GM12878 (cell line): ENCODE data around the gene TNNT3. TPM values are rescaled to one million over a fixed set of nuclear protein-coding genes. Genes with fewer than 3 reads are reported as not detected.
A peak's percentile ranks its signal among the peaks of the same experiment; 100 is the strongest.

ENCODE experiments used
- BRCA1 ChIP-seq: IDR thresholded peaks from 2 replicates; pipeline ENCODE4 v1.6.1; 2011; ENCODE audit warnings: low read depth, low read length, improper control_type of control experiment
- CHD2 ChIP-seq: IDR thresholded peaks from 2 replicates; pipeline ENCODE4 v1.6.1; 2011; ENCODE audit warnings: low read depth, low read length, improper control_type of control experiment, borderline replicate concordance
- FOXM1 ChIP-seq: IDR thresholded peaks from 2 replicates; pipeline ENCODE4 v1.6.1; 2012; ENCODE audit warnings: low read depth, mild to moderate bottlenecking, inconsistent platforms, low read length, moderate library complexity
- JUND ChIP-seq: IDR thresholded peaks from 2 replicates; pipeline ENCODE4 v1.6.1; 2012; ENCODE audit warnings: low read depth, mild to moderate bottlenecking, low read length, improper control_type of control experiment, moderate library complexity
- MEF2B ChIP-seq: fragments of 450-650 bp; IDR thresholded peaks from 2 replicates; pipeline ENCODE4 v1.6.1; 2018; ENCODE audit warnings: mild to moderate bottlenecking, moderate library complexity; ENCODE audit not compliant: partially characterized antibody, poor library complexity, severe bottlenecking
- NBN ChIP-seq: fragments of 450-650 bp; IDR thresholded peaks from 2 replicates; pipeline ENCODE4 v1.6.1; 2016
- NFIC ChIP-seq: IDR thresholded peaks from 2 replicates; pipeline ENCODE4 v1.6.1; 2012; ENCODE audit warnings: low read depth, mild to moderate bottlenecking, inconsistent platforms, low read length, moderate library complexity
- POLR2A ChIP-seq: IDR thresholded peaks from 2 replicates; pipeline ENCODE4 v1.6.1; 2011; ENCODE audit warnings: low read depth, mild to moderate bottlenecking, low read length
- POU2F2 ChIP-seq: IDR thresholded peaks from 3 replicates; pipeline ENCODE4 v1.6.1; 2011; ENCODE audit warnings: low read depth, mild to moderate bottlenecking, low read length, borderline replicate concordance
- RAD21 ChIP-seq: IDR thresholded peaks from 2 replicates; pipeline ENCODE4 v1.6.1; 2011; ENCODE audit warnings: mild to moderate bottlenecking, low read depth, low read length, moderate library complexity; ENCODE audit not compliant: insufficient read depth
- RB1 ChIP-seq: fragments of 450-650 bp; formaldehyde crosslinking; IDR thresholded peaks from 2 replicates; pipeline ENCODE4 v1.6.1; 2017; ENCODE audit warnings: mild to moderate bottlenecking, borderline replicate concordance
- RBBP5 ChIP-seq: fragments of 200-600 bp; sonication (generic); conservative IDR thresholded peaks from 2 replicates; pipeline ENCODE4 v1.6.1; 2016
- SMAD1 ChIP-seq: fragments of 450-650 bp; IDR thresholded peaks from 2 replicates; pipeline ENCODE4 v1.6.1; 2018; ENCODE audit warnings: mild to moderate bottlenecking, low read depth; ENCODE audit not compliant: partially characterized antibody
- SMC3 ChIP-seq: IDR thresholded peaks from 2 replicates; pipeline ENCODE4 v1.6.1; 2011; ENCODE audit warnings: low read length, improper control_type of control experiment, borderline replicate concordance
- SREBF2 ChIP-seq: IDR thresholded peaks from 2 replicates; pipeline ENCODE4 v1.6.1; 2012; ENCODE audit warnings: mild to moderate bottlenecking, low read length
- STAT3 ChIP-seq: IDR thresholded peaks from 2 replicates; pipeline ENCODE4 v1.6.1; 2011; ENCODE audit warnings: low read depth, low read length, improper control_type of control experiment
- TCF12 ChIP-seq: IDR thresholded peaks from 2 replicates; pipeline ENCODE4 v1.6.1; 2011; ENCODE audit warnings: low read depth, mild to moderate bottlenecking, low read length
- ZNF24 ChIP-seq: fragments of 450-650 bp; IDR thresholded peaks from 2 replicates; pipeline ENCODE4 v1.6.1; 2017; ENCODE audit warnings: antibody characterized with exemption, mild to moderate bottlenecking
- polyA plus RNA-seq, 11 experiments: library from polyadenylated mRNA; depleted of rRNA in 4 of 11; unstranded in 6 of 11; stranded (reverse) in 5 of 11; fragments of >200 nt; fragmentation: Nextera tagmentation in 4 of 11; fragmentation: Illumina TruSeq in 1 of 11; extraction: Ambion mirVana in 4 of 11; extraction: Trizol in 1 of 11; gene quantifications; 1 replicate in 1 of 11; 2 replicates in 10 of 11; pipeline versions ENCODE4 v1.2.1 to v1.2.3, GENCODE V29; 2011 to 2016; ENCODE audit warnings: inconsistent platforms in 2 of 11, missing spikeins in 2 of 11, low read depth in 1 of 11
- total RNA-seq, 4 experiments: library from RNA; depleted of rRNA in 3 of 4; stranded (reverse); fragments of >200 nt in 3 of 4; fragmentation: Illumina TruSeq in 1 of 4; extraction: Trizol in 1 of 4; gene quantifications; 2 replicates each; pipeline versions ENCODE4 v1.2.1 to v1.2.3, GENCODE V29; 2013 to 2021
- TF ChIP-seq, protein P1 (sequence below): fragments of 450-650 bp; formaldehyde crosslinking; IDR thresholded peaks from 2 replicates; pipeline ENCODE4 v1.4.0; 2022; ENCODE audit warnings: mild to moderate bottlenecking, moderate library complexity
- TF ChIP-seq, protein P2 (sequence below): fragments of 450-650 bp; IDR thresholded peaks from 2 replicates; pipeline ENCODE4 v1.6.1; 2017; ENCODE audit warnings: mild to moderate bottlenecking
- TF ChIP-seq, protein P3 (sequence below), 3 experiments: IDR thresholded peaks in 2 of 3; conservative IDR thresholded peaks in 1 of 3; 2 replicates each; pipeline ENCODE4 v1.5.1; 2011; ENCODE audit warnings: low read depth in 3 of 3, low read length in 3 of 3, mild to moderate bottlenecking in 3 of 3, control low read depth in 2 of 3, moderate library complexity in 2 of 3, inconsistent platforms in 1 of 3, mixed read lengths in 1 of 3; ENCODE audit not compliant: control insufficient read depth in 2 of 3, insufficient read depth in 1 of 3; ENCODE audit errors: extremely low read depth in 1 of 3

TNNT3 gene
- total and polyA plus RNA-seq, 10 of the 15 experiments (the other 5 are each of a cell fraction or from before 2014, with no cell fraction given) = 0.40 to 0.50 TPM; not detected in 8

DNA sequence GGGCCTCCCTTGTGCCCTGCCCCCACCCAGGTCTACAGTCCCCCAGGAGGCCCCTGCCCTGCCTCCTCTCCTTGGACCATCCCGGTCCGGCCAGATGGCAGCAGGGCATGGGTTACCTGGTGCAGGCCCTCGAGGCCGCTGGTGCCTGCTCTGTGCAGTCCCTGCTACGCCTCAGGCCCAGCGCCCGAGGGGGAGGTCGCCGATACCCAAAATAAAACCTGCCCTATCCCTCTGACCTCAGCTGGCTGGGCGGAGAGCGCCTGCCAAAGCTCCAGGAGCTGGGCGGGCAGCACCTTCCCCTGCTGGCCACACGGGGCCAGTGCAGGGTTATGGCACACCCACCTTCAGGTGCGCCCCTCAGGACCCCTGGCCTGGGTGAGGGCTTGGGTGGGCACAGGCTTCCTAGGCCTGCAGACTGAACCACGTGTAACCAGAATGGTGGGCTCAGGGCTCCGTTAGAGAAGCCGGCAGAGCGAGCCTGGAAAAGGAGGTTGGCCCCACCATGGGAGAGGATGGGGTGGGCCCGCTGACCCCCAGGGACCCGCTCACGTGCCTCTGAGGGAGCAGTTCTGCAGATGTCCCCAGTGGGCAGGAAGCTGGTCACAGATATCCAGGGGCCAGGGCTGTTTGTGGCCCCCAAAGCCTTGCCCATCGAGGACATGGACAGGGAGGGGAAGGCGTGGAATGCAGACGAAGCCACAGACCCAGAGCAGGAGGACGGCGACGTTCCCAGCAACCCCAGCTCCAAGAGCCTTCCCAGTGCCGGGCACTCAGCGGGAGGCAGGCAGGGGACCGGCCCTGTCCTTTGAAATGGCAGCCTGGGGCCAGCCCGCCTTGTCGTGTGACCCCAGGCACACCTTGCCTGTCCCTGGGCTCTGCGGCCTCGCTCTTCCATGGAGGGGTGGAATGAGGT lies 1.7 kb upstream of the TNNT3 start (continued):
- TF ChIP-seq, protein P1, sequence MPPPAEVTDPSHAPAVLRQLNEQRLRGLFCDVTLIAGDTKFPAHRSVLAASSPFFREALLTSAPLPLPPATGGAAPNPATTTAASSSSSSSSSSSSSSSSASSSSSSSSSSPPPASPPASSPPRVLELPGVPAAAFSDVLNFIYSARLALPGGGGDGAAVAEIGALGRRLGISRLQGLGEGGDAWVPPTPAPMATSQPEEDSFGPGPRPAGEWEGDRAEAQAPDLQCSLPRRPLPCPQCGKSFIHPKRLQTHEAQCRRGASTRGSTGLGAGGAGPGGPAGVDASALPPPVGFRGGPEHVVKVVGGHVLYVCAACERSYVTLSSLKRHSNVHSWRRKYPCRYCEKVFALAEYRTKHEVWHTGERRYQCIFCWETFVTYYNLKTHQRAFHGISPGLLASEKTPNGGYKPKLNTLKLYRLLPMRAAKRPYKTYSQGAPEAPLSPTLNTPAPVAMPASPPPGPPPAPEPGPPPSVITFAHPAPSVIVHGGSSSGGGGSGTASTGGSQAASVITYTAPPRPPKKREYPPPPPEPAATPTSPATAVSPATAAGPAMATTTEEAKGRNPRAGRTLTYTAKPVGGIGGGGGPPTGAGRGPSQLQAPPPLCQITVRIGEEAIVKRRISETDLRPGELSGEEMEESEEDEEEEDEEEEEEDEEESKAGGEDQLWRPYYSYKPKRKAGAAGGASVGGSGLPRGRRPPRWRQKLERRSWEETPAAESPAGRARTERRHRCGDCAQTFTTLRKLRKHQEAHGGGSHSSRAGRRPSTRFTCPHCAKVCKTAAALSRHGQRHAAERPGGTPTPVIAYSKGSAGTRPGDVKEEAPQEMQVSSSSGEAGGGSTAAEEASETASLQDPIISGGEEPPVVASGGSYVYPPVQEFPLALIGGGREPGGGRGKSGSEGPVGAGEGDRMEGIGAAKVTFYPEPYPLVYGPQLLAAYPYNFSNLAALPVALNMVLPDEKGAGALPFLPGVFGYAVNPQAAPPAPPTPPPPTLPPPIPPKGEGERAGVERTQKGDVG (CRISPR knock-in tag) = no peak
- TF ChIP-seq, protein P2, sequence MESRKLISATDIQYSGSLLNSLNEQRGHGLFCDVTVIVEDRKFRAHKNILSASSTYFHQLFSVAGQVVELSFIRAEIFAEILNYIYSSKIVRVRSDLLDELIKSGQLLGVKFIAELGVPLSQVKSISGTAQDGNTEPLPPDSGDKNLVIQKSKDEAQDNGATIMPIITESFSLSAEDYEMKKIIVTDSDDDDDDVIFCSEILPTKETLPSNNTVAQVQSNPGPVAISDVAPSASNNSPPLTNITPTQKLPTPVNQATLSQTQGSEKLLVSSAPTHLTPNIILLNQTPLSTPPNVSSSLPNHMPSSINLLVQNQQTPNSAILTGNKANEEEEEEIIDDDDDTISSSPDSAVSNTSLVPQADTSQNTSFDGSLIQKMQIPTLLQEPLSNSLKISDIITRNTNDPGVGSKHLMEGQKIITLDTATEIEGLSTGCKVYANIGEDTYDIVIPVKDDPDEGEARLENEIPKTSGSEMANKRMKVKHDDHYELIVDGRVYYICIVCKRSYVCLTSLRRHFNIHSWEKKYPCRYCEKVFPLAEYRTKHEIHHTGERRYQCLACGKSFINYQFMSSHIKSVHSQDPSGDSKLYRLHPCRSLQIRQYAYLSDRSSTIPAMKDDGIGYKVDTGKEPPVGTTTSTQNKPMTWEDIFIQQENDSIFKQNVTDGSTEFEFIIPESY = no peak
- TF ChIP-seq ZNF24 (no peak), POLR2A (peak; percentile 54; the same call in 1 of the 2 replicates), FOXM1 (no peak), RB1 (no peak), SMC3 (0 out of 2 replicates have a peak, but pooled peaks have one; percentile 3), SREBF2 (no peak), POU2F2 (no peak), CHD2 (no peak), SMAD1 (no peak), NBN (no peak), RAD21 (peak; percentile 21; the same call in 1 of the 2 replicates), RBBP5 (no peak), JUND (no peak), BRCA1 (no peak), TCF12 (no peak), NFIC (no peak), STAT3 (no peak), MEF2B (no peak)
- TF ChIP-seq, protein P3, sequence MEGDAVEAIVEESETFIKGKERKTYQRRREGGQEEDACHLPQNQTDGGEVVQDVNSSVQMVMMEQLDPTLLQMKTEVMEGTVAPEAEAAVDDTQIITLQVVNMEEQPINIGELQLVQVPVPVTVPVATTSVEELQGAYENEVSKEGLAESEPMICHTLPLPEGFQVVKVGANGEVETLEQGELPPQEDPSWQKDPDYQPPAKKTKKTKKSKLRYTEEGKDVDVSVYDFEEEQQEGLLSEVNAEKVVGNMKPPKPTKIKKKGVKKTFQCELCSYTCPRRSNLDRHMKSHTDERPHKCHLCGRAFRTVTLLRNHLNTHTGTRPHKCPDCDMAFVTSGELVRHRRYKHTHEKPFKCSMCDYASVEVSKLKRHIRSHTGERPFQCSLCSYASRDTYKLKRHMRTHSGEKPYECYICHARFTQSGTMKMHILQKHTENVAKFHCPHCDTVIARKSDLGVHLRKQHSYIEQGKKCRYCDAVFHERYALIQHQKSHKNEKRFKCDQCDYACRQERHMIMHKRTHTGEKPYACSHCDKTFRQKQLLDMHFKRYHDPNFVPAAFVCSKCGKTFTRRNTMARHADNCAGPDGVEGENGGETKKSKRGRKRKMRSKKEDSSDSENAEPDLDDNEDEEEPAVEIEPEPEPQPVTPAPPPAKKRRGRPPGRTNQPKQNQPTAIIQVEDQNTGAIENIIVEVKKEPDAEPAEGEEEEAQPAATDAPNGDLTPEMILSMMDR (IDR thresholded peaks at IDR 0.05 in 2 of 3, conservative IDR thresholded peaks at IDR 0.05 in 1 of 3; ENCODE audit: control insufficient read depth in 2 of 3, extremely low read depth in 1 of 3, insufficient read depth in 1 of 3, low read depth in 3 of 3, low read length in 3 of 3) = peak; percentile 21 to 66 (median 39); a peak in 5 of 6 replicates
